Left lung (tissue), 10 donors: ENCODE data around the gene SLC22A5. TPM values are rescaled to one million over a fixed set of nuclear protein-coding genes. Genes with fewer than 3 reads are reported as not detected.
A peak's percentile ranks its signal among the peaks of the same experiment; 100 is the strongest.

ENCODE experiments used
- ATAC-seq: fragments of 200-7000 bp; cut with Tn5 transposase; one replicate; pipeline ENCODE4 v1.9.1; 2020; ENCODE audit warnings: moderate library complexity
- DNase-seq, 4 donors: peaks; one replicate each; pipeline ENCODE4 v3.0.0-alpha.2; 2013 to 2020
- H3K27ac ChIP-seq, 2 donors: fragments of 200-600 bp; sonication (generic) in 1 of 2; one replicate each; pipeline versions ENCODE4 v1.5.0 to v1.8.0; 2020 to 2021
- H3K27me3 ChIP-seq, 2 donors: fragments of 200-600 bp; sonication (generic) in 1 of 2; one replicate each; pipeline versions ENCODE4 v1.5.0 to v1.8.0; 2020 to 2021
- H3K36me3 ChIP-seq, 2 donors: fragments of 200-600 bp; sonication (generic) in 1 of 2; one replicate each; pipeline versions ENCODE4 v1.5.0 to v1.8.0; 2020 to 2021
- H3K4me1 ChIP-seq, 2 donors: fragments of 200-600 bp; one replicate each; pipeline ENCODE4 v1.8.0; 2021
- H3K4me3 ChIP-seq, 2 donors: fragments of 200-600 bp; sonication (generic) in 1 of 2; one replicate each; pipeline versions ENCODE4 v1.5.0 to v1.8.0; 2020 to 2021; ENCODE audit warnings: mild to moderate bottlenecking in 1 of 2
- H3K9me3 ChIP-seq, 2 donors: fragments of 200-600 bp; sonication (generic) in 1 of 2; one replicate each; pipeline versions ENCODE4 v1.5.0 to v1.8.0; 2020 to 2021
- CTCF ChIP-seq, 2 donors: fragments of 200-600 bp; sonication (generic) in 1 of 2; IDR thresholded peaks; one replicate each; pipeline versions ENCODE4 v1.5.0 to v1.8.0; 2021; ENCODE audit warnings: antibody characterized with exemption in 2 of 2
- intact Hi-C, 2 donors: fragments of 100-400 bp; cut with DNase I; formaldehyde crosslinking; loops; one replicate each; pipeline versions ENCODE4 v1.11.2 to v1.14.2; 2022
- polyA plus RNA-seq, 6 donors: library from polyadenylated mRNA; unstranded; fragments of 120-200 nt; gene quantifications; one replicate each; pipeline ENCODE4 v1.2.1, GENCODE V29; 2013; ENCODE audit not compliant: insufficient read length in 6 of 6
- total RNA-seq, 2 donors: library from RNA; stranded (reverse); fragmentation: NEBNext Ultra II Directional; extraction: Animal tissue kit (Norgen Biotek cat#: 25700); gene quantifications; one replicate each; pipeline ENCODE4 v1.2.1, GENCODE V29; 2021
- donor health status: DM: no; HTN: yes; CAD: no.
- donor health status: DM: no; HTN: no; CAD: no.

The SLC22A5 gene
- total and polyA plus RNA-seq, 8 donors, result 9.5 to 17.6 (median 14.2) TPM

GRCh38 chr5:132370971-132371602 lies 1.6 kb downstream of the SLC22A5 start:
- peaks cover 0 to 34% of the 10 kb centered on the region in 2 donors for H3K4me1 ChIP-seq
- DNase-seq (no peak), ATAC-seq (no peak)
- TF ChIP-seq CTCF (IDR thresholded peaks at IDR 0.05), result no peak
- H3K36me3 ChIP-seq, result no peaks in the 10 kb centered on the region
- H3K4me3 ChIP-seq, result peak overlapping the region in 1 of 2 donors; percentile 67
- peaks cover 0 to 6% of the 10 kb centered on the region in 2 donors for H3K27me3 ChIP-seq
- no peak overlapping the region for H3K27ac ChIP-seq
- no peaks in the 10 kb centered on the region for H3K9me3 ChIP-seq
- intact Hi-C loops, result no loop called here

GRCh38 chr5:132371603-132371994 lies 2.1 kb downstream of the SLC22A5 start:
- DNase-seq (no peak), ATAC-seq (no peak)
- Histone ChIP-seq H3K4me3 (peak overlapping the region in 1 of 2 donors; percentile 67), H3K36me3 (no peaks in the 10 kb centered on the region), H3K27ac (no peak overlapping the region), H3K27me3 (peaks cover 0 to 6% of the 10 kb centered on the region in 2 donors), H3K9me3 (no peaks in the 10 kb centered on the region), H3K4me1 (peaks cover 0 to 34% of the 10 kb centered on the region in 2 donors)
- intact Hi-C loops, result no loop called here
- TF ChIP-seq CTCF (IDR thresholded peaks at IDR 0.05), result no peak

GRCh38 chr5:132372127-132372526 lies 2.6 kb downstream of the SLC22A5 start:
- no peaks in the 10 kb centered on the region for H3K36me3 ChIP-seq
- H3K9me3 ChIP-seq, result no peaks in the 10 kb centered on the region
- no peak overlapping the region for H3K4me3 ChIP-seq
- DNase-seq (no peak), ATAC-seq (no peak)
- H3K27me3 ChIP-seq, result peaks cover 0 to 6% of the 10 kb centered on the region in 2 donors
- TF ChIP-seq CTCF (IDR thresholded peaks at IDR 0.05), result no peak
- peaks cover 0 to 34% of the 10 kb centered on the region in 2 donors for H3K4me1 ChIP-seq
- intact Hi-C loops, result no loop called here
- no peak overlapping the region for H3K27ac ChIP-seq

- TF ChIP-seq CTCF (IDR thresholded peaks at IDR 0.05), result no peak
- DNase-seq (no peak), ATAC-seq (no peak)
- H3K4me1 ChIP-seq, result peaks cover 0 to 34% of the 10 kb centered on the region in 2 donors
- no peaks in the 10 kb centered on the region for H3K9me3 ChIP-seq
- intact Hi-C loops, result no loop called here
- no peak overlapping the region for H3K4me3 ChIP-seq
- H3K27ac ChIP-seq, result no peak overlapping the region
- no peaks in the 10 kb centered on the region for H3K36me3 ChIP-seq
- H3K27me3 ChIP-seq, result peaks cover 0 to 6% of the 10 kb centered on the region in 2 donors
Observed at GRCh38 chr5:132372542-132372941, 3.0 kb downstream of the SLC22A5 start.

- ATAC-seq (no peak), DNase-seq (no peak)
- no peak overlapping the region for H3K4me3 ChIP-seq
- H3K27ac ChIP-seq, result no peak overlapping the region
- no peaks in the 10 kb centered on the region for H3K36me3 ChIP-seq
- no peaks in the 10 kb centered on the region for H3K9me3 ChIP-seq
- TF ChIP-seq CTCF (IDR thresholded peaks at IDR 0.05), result no peak
- peaks cover 0 to 16% of the 10 kb centered on the region in 2 donors for H3K4me1 ChIP-seq
- H3K27me3 ChIP-seq, result no peaks in the 10 kb centered on the region
- intact Hi-C loops, result no loop called here
Observed at GRCh38 chr5:132375957-132376356, 6.4 kb downstream of the SLC22A5 start.
